Fibroblast of lung (primary cell): Measurements from ENCODE around the gene PCSK4. TPM values are rescaled to one million over a fixed set of nuclear protein-coding genes. Genes with fewer than 3 reads are reported as not detected.

Source experiments
- DNase-seq, 2 donors: peaks; one replicate each; pipeline versions ENCODE4 v3.0.0 to v3.0.0-alpha.2; 2010; ENCODE audit warnings: low read depth in 2 of 2
- H2AFZ ChIP-seq: 2 replicates; pipeline ENCODE4 v1.5.1; 2012; ENCODE audit warnings: low read length, control low read depth, inconsistent platforms
- H3K27ac ChIP-seq: 2 replicates; pipeline ENCODE4 v1.5.1; 2011; ENCODE audit warnings: low read length, control low read depth; ENCODE audit not compliant: insufficient read depth
- H3K27me3 ChIP-seq: 2 replicates; pipeline ENCODE4 v1.5.1; 2011; ENCODE audit warnings: mild to moderate bottlenecking, low read length; ENCODE audit not compliant: control insufficient read depth, insufficient read depth
- H3K36me3 ChIP-seq: 2 replicates; pipeline ENCODE4 v1.5.1; 2011; ENCODE audit warnings: low read length; ENCODE audit not compliant: control insufficient read depth, insufficient read depth
- H3K4me1 ChIP-seq: 2 replicates; pipeline ENCODE4 v1.5.1; 2011; ENCODE audit warnings: low read length; ENCODE audit not compliant: control insufficient read depth, insufficient read depth; ENCODE audit errors: extremely low read depth
- H3K4me2 ChIP-seq: 2 replicates; pipeline ENCODE4 v1.5.1; 2011; ENCODE audit warnings: low read length, control low read depth; ENCODE audit not compliant: insufficient read depth; ENCODE audit errors: extremely low read depth
- H3K4me3 ChIP-seq, 4 experiments: fragments of 200-600 bp in 1 of 4; sonication (generic) in 1 of 4; replicated peaks in 1 of 4; 2 replicates each; pipeline ENCODE4 v1.5.1; 2011 to 2016; ENCODE audit warnings: low read length in 4 of 4, low read depth in 3 of 4, mild to moderate bottlenecking in 3 of 4, control low read depth in 2 of 4, inconsistent platforms in 1 of 4, mixed read lengths in 1 of 4; ENCODE audit not compliant: insufficient read depth in 1 of 4; ENCODE audit errors: control extremely low read depth in 1 of 4
- H3K79me2 ChIP-seq: 2 replicates; pipeline ENCODE4 v1.5.1; 2012; ENCODE audit warnings: mild to moderate bottlenecking, low read length, inconsistent platforms; ENCODE audit not compliant: control insufficient read depth, insufficient read depth
- H3K9ac ChIP-seq: 2 replicates; pipeline ENCODE4 v1.5.1; 2011; ENCODE audit warnings: mild to moderate bottlenecking, low read length, control low read depth; ENCODE audit not compliant: insufficient read depth
- H3K9me3 ChIP-seq: 2 replicates; pipeline ENCODE4 v1.5.1; 2012; ENCODE audit warnings: low read depth, low read length; ENCODE audit not compliant: control insufficient read depth, insufficient read depth
- H4K20me1 ChIP-seq: 2 replicates; pipeline ENCODE4 v1.5.1; 2011; ENCODE audit warnings: low read length; ENCODE audit not compliant: control insufficient read depth, insufficient read depth; ENCODE audit errors: extremely low read depth
- EZH2 ChIP-seq: IDR thresholded peaks from 2 replicates; pipeline ENCODE4 v1.5.1; 2012; ENCODE audit warnings: low read length, control low read depth, mild to moderate bottlenecking; ENCODE audit errors: missing control alignments
- polyA plus RNA-seq, 2 donors: library from polyadenylated mRNA; depleted of rRNA in 1 of 2; stranded (reverse) in 1 of 2; unstranded in 1 of 2; fragments of >200 nt; gene quantifications; 2 replicates each; pipeline ENCODE4 v1.2.1, GENCODE V29; 2011 to 2012; ENCODE audit warnings: missing spikeins in 1 of 2
- total RNA-seq: library from RNA; depleted of rRNA; stranded (reverse); fragments of >200 nt; gene quantifications from 2 replicates; pipeline ENCODE4 v1.2.1, GENCODE V29; 2014
- TF ChIP-seq, protein P1 (sequence below), 2 donors: IDR thresholded peaks in 1 of 2; conservative IDR thresholded peaks in 1 of 2; 1 replicate in 1 of 2; 2 replicates in 1 of 2; pipeline ENCODE4 v1.5.1; 2011 to 2012; ENCODE audit warnings: low read length in 2 of 2, control low read depth in 1 of 2, inconsistent platforms in 1 of 2, low read depth in 1 of 2, mild to moderate bottlenecking in 1 of 2

Gene PCSK4
- total and polyA plus RNA-seq, 2 donors (not counting 1 experiment from before 2014, with no cell fraction given): 0.28 to 3.5 TPM

DNA sequence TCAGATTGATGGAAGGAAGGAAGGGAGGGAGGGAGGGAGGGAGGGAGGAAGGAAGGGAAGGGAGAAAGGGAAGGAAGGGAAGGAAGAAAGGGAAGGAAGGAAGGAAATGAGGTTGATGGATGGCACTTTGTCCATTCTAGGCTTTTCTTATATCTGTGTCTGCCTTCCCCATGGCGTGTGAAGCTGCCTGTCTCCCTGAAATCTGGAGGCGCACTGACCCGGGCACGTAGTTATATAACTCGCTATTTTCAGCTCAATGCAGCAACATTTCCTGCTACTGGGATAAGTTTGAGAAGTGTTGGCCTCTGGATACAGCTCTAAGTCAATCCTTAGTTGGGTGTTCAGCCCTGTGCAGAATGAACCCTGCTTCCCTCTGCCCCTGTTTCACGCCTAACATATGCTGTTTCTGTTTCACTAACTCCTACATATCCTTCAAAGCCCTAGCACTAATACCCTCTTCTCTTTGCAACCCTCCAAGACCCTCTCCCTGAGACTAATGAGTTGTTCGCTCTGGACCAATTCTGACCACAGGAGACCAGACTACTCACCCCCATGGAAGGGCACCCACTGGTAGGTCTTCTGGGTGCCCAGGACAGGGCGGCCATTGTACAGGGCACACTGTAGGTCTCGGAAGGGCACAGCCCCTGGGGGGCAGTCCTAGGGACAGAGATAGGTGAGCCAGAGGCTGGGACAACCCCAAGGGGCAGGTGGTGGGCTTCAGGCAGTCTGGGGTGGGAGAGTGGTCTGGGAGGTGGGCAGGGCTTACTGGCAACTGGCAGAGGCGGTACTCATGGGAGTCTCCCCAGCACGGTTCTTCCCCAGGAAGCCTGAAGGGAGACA is 19.7 kb upstream of the PCSK4 start:
- no peak overlapping the region for H2AFZ ChIP-seq
- no peak overlapping the region for H3K4me2 ChIP-seq
- no peak overlapping the region for H3K4me3 ChIP-seq
- H3K36me3 ChIP-seq: no peaks in the 10 kb centered on the region
- H3K79me2 ChIP-seq: no peaks in the 10 kb centered on the region
- no peaks in the 10 kb centered on the region for H4K20me1 ChIP-seq
- no peak for TF ChIP-seq EZH2
- TF ChIP-seq, protein P1, sequence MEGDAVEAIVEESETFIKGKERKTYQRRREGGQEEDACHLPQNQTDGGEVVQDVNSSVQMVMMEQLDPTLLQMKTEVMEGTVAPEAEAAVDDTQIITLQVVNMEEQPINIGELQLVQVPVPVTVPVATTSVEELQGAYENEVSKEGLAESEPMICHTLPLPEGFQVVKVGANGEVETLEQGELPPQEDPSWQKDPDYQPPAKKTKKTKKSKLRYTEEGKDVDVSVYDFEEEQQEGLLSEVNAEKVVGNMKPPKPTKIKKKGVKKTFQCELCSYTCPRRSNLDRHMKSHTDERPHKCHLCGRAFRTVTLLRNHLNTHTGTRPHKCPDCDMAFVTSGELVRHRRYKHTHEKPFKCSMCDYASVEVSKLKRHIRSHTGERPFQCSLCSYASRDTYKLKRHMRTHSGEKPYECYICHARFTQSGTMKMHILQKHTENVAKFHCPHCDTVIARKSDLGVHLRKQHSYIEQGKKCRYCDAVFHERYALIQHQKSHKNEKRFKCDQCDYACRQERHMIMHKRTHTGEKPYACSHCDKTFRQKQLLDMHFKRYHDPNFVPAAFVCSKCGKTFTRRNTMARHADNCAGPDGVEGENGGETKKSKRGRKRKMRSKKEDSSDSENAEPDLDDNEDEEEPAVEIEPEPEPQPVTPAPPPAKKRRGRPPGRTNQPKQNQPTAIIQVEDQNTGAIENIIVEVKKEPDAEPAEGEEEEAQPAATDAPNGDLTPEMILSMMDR (conservative IDR thresholded peaks at IDR 0.05 in 1 of 2, IDR thresholded peaks at IDR 0.05 in 1 of 2; ENCODE audit: low read depth in 1 of 2, low read length in 2 of 2): no peak
- H3K27me3 ChIP-seq: peaks cover 2% of the 10 kb centered on the region
- H3K4me1 ChIP-seq: no peaks in the 10 kb centered on the region
- H3K27ac ChIP-seq: no peak overlapping the region
- DNase-seq: no peak
- H3K9me3 ChIP-seq: no peaks in the 10 kb centered on the region
- H3K9ac ChIP-seq: no peak overlapping the region

DNA sequence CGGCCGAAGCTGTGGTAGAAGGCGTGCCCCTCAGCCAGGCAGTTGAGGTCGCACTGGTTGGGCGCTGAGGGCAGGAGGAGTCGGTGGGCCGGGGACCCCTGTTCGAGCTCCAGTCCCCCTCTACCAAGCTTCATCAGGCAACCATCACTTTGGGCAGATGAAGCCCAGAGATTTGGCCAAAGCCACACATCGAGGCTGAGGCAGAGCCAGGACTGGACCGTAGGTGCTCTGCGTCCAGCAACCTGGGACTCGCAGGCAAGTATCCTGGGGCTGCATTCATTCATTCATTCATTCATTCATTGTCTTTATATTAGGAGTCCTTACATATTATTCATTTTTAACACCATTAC is 18.3 kb upstream of the PCSK4 start:
- H3K36me3 ChIP-seq: no peaks in the 10 kb centered on the region
- peak overlapping the region in 2 of 4 experiments; percentile 23 to 25 for H3K4me3 ChIP-seq
- no peaks in the 10 kb centered on the region for H3K79me2 ChIP-seq
- no peak overlapping the region for H3K9ac ChIP-seq
- H3K9me3 ChIP-seq: no peaks in the 10 kb centered on the region
- no peaks in the 10 kb centered on the region for H4K20me1 ChIP-seq
- H3K27ac ChIP-seq: no peak overlapping the region
- no peak overlapping the region for H2AFZ ChIP-seq
- TF ChIP-seq, protein P1 (conservative IDR thresholded peaks at IDR 0.05 in 1 of 2, IDR thresholded peaks at IDR 0.05 in 1 of 2; ENCODE audit: low read depth in 1 of 2, low read length in 2 of 2): no peak
- no peak for TF ChIP-seq EZH2
- peak overlapping the region; percentile 68 for H3K4me2 ChIP-seq
- H3K4me1 ChIP-seq: no peaks in the 10 kb centered on the region
- H3K27me3 ChIP-seq: peaks cover 2% of the 10 kb centered on the region
- DNase-seq: no peak

DNA sequence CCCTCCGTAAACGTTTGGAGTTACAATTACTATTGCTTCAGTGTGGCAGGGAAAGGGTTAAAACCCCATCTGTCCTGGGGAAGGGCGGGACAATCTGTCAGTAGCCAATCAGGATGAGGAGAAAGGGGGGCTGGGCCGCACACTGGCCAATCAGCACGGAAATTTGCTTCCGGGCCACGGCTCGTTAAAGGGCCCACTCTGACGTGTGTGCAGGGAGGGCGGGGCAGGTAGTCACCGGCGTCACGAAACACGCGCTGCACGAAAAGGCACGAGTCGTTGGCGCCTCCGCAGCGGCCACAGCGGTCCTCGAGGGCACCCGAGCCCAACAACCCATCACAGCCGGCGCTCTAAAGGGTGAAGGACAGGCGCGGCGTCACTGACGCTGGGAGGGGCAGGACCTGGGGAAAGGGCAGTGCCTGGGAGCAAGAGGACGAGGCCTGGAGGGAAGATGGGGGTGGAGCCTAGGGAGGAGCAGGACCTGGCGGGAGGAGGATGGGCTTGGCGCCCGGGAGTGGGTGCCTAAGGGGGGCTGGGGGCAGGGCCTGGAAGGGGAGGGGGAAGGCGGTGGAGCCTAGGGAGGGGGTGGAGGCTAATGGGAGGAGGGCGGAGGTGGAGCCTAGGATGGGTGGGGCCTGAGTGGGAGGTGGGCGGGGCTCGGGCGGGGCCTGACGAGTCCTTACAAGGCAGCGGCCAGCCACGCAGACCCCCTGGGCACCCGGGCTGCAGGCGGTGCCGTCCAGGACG is 17.8 kb upstream of the PCSK4 start:
- H3K36me3 ChIP-seq: no peaks in the 10 kb centered on the region
- H3K9ac ChIP-seq: peak overlapping the region; percentile 55
- peak; percentile 93 to 97 for DNase-seq
- no peaks in the 10 kb centered on the region for H3K9me3 ChIP-seq
- peak overlapping the region in 3 of 4 experiments; percentile 34 to 57 (median 47) for H3K4me3 ChIP-seq
- H2AFZ ChIP-seq: peak overlapping the region; percentile 87
- H3K27ac ChIP-seq: peak overlapping the region; percentile 82
- H3K79me2 ChIP-seq: no peaks in the 10 kb centered on the region
- H3K27me3 ChIP-seq: peaks cover 7% of the 10 kb centered on the region
- peak overlapping the region; percentile 68 for H3K4me2 ChIP-seq
- peaks cover 2% of the 10 kb centered on the region for H3K4me1 ChIP-seq
- TF ChIP-seq, protein P1 (conservative IDR thresholded peaks at IDR 0.05 in 1 of 2, IDR thresholded peaks at IDR 0.05 in 1 of 2; ENCODE audit: low read depth in 1 of 2, low read length in 2 of 2): no peak
- TF ChIP-seq EZH2: no peak
- no peaks in the 10 kb centered on the region for H4K20me1 ChIP-seq
